Stimulated activated CD4-positive, alpha-beta T cell treated with anti-CD3 and anti-CD28 coated beads, Interleukin-12 subunit alpha, Interleukin-12 subunit beta, amount 100 ng/mL, for 4 hours (primary cell): Measurements from ENCODE around the gene SNAP91.
"Not testable (repeated sequence)": the region's sequence is repeated elsewhere in the genome, so short reads cannot be mapped to it uniquely, and the experiment has no call there.

ENCODE experiments used
- DNase-seq: peaks from one replicate; pipeline ENCODE4 v3.0.0-alpha.2; 2020

Gene SNAP91

DNA sequence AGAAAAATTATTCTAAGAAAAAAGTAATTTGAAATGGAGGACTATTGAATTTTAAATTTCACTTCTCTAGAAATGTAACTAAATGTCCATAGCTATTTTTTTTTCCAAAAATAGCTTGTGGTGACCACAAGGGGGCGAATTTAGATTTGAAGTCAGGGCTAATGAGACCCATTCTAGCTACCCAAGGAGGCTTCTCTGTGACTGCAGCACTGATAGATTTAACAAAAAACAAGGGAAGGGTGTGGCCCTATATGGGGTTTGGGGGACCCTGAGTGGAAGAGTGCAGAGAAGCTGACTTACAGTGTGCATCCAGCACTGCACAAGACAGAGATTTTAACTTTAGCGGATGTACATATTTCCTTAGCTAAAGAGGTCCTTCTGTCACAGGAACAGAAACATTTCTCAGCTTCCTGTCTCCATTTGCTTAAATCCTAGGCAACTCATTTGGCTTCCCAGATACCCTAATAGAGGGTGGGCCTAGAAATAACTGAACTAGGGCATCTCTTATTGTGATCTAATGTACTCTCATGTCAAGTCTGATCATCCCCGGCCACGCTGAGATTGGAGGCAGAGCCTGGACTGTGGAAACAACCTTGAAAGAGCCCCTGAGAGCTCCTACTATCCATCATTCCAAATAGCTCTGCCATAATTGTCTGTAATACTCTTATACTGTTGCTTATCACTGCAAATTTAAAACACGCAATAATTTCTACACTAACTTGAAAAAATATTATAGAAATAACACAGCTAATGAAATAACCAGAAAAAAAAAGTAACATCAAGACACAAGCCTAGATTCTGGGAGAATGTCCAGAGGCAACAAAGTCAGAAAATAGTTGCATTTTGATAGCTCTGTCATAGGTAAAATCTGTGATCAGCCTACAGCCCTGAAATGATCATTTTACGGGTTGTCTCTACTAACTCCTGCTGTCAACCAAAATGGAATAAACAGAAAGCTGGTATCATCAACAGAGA, 93.6 kb downstream of the SNAP91 start:
- no peak for DNase-seq

DNA sequence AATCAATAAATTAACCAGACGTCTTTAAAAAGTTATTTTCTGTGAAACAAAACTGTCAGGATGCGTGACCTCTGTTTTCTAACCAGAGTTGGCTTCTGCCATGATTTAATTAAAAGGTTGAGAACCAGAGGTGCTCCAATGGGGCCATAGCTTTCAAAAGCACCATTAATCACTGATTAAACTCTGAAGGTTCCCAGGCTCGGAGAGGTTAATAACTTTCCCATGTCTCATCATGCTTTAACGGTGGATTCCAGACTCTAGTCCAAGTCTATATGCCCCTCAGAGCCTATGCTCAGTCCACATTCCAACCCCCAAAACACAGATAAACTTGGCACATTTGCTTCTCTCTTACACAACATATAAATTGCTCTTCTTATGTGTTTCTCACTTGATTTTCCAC, 95.5 kb downstream of the SNAP91 start:
- DNase-seq, result no peak

DNA sequence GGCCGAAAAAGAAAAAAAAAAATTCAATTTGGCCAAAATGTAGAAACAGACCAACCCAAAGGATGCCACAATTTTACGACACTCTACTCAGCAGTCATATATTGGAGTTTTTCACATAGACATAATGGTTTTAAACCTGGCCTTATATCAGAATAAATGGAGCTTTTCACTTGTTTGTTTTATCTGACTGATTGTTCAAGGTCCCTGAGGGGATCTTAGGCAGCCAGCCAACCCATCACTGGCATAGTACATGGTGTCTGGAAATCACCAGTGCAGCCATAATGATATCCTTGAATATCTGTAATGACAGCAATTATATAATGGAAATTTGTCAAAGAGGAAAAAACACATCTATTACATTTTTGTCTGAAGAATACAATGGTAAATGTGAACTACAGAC, 99.7 kb downstream of the SNAP91 start:
- DNase-seq, result no peak

DNA sequence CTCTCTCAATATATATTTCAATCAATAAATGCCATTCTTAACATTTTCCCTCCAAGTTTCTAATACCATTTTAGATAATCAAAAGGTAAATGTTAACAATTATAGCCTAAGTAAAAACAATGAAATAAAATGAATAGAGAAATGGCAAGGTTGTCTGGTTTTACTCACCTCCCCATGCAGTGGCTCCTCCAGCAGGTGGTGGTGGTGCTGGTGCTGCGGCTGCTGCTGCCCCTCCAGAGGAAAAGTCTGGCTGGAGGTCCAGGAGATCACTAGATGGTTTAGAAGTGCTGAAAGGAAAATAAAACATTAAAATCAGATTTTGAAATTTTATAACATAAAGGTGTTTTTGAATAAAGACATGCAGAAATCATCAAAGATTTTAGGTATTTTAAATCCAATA, 103.4 kb downstream of the SNAP91 start:
- DNase-seq, result no peak

DNA sequence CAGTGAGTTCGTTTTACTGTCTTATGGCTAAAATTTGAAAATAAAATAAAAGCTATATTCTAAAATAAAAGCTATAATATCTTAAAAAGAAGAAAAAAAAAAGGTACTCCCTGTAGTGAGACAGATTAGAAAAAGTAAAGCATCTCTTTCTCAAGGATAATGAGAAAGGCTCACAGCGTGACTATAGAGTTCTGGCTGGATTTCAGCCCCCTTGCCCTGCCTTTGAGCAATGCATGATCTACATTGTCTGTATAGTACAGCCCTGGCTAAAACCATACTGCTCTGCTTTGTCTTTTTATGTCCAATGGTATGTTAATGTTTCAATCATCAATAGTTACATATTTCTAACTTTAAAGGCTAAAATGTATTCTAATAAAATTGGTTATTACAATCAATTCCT, 105.3 kb downstream of the SNAP91 start:
- DNase-seq, result no peak

DNA sequence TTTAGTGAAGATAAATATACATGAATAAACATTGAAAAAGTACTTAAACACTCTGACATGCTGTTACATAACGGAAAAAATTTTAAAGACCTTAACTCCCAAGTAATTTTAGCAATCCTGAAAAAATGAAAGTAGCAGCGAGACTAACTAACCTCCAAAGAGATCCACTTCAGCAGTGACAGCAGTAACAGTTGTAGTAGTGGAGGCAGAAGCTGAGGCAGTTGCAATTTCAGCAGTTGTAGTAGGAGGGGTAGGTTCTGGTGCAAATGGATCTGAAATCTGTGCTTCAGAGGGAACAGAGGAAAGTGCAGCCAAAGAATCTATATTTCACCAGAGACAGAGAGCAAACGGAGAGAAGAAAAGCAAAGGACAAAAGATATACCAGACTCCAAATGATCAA, 107.8 kb downstream of the SNAP91 start:
- DNase-seq, result no peak

DNA sequence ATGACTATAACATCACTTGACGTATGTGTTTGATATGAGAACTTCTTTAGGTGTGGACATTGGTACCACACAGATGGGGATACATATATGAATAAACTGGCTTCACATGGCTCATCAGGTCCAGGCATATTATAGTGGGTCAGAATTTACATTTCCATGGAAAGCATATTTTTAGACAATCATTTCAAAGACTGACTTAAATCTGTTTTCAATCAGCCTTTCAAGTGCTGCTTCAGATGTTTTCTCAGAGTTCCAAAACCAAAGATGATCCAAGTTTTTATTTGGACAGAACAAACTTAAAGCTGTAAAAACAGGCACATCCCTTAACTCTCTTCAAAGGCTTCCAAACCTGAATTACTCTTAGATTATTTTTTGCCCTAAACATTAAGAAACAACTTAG, 108.4 kb downstream of the SNAP91 start:
- DNase-seq, result no peak

DNA sequence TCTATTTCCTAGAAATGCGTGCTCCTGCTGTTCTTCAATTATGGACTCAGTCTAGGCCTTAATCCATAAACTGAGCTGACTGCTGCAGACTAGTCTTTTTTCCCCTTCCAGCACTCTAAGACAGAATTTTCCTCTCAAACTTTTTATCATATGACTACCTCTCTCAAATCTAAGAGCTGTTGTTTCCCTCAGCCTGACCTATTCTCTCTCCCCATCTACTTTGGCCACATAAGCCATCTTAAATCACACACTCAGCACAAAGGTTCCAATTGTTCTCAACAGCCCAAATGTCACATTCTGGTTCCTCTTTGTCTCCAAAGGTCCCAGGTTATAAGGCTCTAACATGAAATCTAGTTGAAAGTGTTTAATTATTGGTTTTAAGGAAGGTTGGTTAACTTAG, 111.4 kb downstream of the SNAP91 start:
- no peak for DNase-seq

DNA sequence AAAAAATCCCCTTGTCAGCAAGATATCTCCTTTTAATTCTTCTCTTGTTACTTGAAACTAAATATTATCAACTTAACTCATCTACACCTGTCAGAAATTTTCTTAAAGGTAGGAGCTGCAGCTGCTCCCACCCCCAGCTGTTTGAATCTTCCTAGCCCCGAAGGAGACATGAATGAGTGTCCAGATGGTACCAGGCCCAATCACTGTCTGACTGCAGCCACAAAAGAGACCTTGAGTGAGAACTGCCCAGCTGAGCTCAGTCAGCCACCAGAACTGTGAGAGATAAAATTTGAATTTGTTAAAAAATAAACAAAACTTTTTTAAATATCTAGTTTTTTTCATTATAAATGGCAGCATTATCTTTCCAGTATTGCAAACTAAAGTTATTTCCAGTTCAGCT, 111.8 kb downstream of the SNAP91 start:
- DNase-seq, result no peak

DNA sequence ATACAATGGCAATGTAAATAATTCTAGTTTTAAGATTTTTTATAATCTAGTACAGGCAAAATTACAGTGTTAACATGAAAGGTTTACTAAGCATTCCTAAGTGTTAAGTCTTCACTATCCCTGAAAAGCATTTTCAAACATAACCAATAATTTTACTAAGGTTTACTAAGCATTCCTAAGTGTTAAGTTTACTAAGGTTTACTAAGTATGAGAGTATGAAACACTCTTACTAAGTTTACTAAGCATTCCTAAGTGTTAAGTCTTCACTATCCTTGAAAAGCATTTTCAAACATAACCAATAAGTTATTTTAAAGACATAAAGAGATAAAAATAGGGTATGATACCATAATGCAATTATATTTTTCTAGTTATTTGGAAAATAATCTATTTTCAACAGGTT, 114.0 kb downstream of the SNAP91 start:
- DNase-seq, result no peak

DNA sequence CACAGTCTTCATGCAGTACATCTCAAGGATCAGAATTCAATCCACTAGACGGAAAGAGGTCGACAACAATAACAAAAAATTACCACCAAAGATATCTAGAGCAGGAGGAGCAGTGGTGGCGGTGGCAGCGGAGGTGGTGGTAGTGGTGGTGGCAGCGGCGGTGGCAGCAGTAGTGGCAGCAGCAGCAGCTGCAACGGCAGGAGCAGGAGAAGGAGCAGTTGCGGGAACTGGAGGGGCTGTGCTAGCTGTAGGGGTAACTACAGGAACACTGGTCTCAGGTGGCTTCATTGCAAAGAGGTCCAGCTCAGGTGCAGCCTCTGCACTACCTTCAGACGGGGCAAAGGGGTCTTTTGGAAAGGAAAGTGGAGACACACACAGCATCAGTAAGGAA, 115.5 kb downstream of the SNAP91 start:
- DNase-seq, result no peak

DNA sequence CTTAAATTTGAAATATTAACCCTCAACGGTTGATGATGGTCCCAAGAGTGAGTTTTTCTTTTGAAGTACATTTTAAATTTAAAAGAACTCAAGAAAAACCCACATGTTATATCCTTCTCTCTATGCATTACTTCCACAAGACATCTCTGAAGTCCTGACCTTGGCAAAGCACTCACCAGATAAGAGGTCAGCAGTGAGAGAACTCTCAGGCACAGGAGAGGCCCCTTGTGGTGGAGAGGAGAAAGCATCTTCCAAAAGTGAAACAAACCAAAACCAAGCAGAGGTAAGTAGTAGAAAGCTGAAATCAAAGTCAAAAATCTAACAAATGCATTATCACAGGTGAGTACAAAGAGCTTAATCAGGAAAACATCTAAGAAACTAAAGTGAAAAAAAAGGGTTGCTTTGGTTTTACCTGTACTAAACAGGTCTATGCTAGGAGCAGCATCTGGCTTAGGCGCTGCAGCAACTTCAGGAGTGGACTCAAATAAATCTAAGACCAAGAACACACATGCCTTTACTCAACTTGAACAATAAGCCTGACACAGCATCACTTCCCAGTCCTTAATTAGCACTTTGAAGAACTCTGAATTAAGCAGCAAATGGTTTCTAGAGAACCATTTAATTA, 116.0 kb downstream of the SNAP91 start:
- no peak for DNase-seq

DNA sequence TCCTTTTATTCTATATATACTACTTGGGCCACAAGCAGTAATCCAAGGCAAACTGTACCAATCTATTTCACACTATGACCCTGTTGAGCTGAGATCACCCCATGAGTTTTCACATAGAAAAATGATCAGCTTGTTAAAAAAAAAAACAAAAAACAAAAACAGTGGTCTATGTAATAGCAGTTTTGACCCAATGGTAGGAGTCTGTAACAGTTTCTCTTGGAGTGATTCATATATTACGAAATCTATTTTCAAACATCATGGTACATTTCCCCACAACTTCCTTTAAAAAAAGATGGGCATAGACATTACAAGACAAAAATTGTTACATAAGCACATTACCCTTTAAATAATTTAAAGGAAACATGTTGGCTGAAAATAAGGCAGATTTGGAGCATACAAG, 118.5 kb downstream of the SNAP91 start:
- DNase-seq, result no peak

DNA sequence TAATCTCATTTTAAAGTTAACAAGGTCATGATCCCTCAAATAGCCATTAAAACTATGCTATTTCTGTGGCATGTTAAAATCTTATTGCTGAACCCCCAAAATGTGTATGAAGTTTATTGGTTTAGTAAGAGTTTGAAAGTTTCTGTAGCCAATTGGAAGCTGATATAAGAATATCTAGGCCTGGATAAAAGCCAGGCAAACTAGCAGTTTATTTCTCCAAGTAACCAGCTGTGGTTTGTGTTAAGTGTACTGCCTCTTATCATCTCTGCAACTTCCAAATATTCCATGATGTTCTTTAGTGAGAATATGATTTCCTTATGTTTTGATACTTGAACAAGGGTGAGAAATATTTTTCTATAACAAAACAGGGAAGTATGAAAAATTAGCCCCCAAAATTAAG, 119.8 kb downstream of the SNAP91 start:
- DNase-seq, result no peak

DNA sequence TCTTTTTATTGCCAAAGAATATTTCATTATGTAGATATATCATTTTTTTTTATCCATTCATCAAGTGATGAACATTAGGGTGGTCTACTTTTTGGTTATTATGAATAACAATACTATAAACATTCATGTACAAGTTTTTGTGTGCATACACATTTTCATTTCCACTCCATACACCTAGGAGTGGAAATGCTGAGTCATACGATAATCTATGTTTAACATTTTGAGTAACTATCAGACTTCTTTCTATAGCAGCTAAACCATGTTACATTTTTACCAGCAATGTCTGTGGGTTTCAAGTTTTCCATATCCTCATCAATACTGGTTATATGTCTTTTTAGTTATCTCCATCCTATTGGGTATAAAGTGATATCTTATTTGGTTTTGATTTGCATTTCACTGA, 130.8 kb downstream of the SNAP91 start:
- no peak for DNase-seq

DNA sequence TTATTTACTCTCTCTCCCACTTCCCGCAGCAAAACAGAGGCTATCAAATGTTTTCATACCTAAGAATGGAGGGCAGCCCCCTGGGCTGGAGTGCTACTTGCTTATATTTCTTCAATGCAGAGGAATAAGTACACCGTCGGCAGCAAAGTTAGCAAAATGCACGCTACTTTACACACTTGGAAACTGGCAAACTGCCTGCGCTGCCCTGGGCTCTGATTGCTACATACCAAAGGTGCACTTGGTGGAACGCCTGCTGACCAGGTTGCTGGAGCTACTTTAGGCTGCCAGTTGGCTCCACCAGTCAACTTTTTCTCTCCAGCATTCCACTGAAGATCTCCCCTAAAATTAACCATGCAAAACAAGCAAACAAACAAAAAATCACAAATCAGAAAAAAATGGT, 134.1 kb downstream of the SNAP91 start:
- no peak for DNase-seq

DNA sequence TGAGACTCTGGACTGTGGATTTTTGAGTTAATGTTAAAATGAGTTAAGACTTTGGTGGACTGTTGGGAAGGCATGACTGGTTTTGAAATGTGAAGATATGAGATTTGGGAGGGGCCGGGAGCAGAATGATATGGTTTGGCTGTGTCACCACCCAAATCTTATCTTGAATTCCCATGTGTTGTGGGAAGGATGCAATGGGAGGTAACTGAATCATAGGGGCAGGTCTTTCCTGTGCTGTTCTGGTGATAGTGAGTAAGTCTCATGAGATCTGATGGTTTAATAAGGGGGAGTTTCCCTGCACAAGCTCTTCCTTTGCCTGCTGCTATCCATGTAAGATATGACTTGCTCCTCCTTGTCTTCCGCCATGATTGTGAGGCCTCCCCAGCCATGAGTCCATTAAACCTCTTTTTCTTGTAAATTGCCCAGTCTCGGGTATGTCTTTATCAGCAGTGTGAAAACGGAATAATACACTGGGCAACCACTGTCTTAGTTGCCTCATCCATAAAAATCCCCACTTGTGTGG, 137.2 kb downstream of the SNAP91 start:
- not testable (repeated sequence) for DNase-seq

DNA sequence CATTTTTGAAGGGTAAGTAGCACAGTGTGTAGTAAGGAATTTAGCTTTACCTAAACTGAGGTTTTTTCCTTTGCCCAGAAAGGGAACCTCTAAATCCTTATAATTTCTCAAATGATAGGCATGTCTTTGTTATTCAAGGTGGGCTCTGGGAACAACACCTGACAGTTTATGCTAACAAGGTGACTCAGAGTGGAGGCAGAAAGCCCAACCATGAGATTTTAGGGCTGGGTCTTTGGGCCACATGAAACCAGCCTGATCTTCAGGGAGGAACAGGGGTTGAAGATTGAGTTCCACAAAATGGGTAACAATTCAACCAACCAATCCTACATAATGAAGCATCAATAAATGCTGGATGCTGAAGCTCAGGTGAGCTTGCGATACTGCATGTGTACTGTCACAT, 149.9 kb downstream of the SNAP91 start:
- DNase-seq, result no peak

DNA sequence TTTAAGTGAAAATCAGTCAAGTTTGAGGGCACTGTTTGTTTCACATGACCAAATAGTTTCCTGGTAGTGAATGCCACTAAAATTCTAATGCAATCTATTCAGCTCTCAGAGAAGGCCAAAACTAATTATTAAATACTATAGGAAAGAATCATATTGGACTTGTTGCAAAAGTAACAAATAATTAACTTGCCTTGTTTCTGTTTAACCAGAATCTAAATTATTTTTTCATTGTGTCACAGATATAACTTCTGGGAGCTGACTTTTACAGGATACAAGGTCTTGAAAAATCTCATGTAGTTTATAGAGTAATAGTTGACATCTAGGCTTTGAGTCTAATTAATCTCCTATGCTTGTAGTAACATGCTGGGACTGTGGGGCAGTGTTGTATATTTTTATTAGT, 152.0 kb downstream of the SNAP91 start:
- DNase-seq, result no peak

DNA sequence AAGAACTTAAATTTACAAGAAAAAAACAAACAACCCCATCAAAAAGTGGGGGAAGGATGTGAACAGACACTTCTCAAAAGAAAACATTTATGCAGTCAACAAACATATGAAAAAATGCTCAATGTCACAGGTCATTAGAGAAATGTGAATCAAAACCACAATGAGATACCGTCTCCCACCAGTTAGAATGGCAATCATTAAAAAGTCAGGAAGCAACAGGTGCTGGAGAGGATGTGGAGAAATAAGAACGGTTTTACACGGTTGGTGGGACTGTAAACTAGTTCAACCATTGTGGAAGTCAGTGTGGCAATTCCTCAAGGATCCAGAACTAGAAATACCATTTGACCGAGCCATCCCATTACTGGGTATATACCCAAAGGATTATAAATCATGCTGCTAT, 157.2 kb downstream of the SNAP91 start:
- not testable (repeated sequence) for DNase-seq

DNA sequence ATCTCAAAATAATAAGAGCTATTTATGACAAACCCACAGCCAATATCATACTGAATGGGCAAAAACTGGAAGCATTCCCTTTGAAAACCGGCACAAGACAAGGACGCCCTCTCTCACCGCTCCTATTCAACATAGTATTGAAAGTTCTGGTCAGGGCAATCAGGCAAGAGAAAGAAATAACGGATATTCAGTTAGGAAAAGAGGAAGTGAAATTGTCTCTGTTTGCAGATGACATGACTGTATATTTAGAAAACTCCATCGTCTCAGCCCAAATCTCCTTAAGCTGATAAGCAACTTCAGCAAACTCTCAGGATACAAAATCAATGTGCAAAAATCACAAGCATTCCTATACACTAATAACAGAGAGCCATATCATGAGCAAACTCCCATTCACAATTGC, 158.4 kb downstream of the SNAP91 start:
- DNase-seq, result not testable (repeated sequence)

DNA sequence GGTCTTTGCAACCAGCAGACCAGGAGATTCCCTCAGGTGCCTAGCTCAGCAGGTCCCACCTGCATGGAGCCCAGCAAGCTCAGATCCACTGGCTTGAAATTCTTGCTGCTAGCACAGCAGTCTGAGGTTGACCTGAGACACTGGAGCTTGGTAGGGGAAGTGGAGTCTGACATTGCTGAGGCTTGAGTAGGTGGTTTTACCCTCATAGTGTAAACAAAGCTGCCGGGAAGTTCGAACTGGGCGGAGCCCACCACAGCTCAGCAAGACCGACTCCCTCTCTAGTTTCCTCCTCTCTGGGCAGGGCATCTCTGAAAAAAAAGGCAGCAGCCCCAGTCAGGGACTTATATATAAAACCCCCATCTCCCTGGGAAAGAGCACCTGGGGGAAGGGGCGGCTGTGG, 162.3 kb downstream of the SNAP91 start:
- no peak for DNase-seq

DNA sequence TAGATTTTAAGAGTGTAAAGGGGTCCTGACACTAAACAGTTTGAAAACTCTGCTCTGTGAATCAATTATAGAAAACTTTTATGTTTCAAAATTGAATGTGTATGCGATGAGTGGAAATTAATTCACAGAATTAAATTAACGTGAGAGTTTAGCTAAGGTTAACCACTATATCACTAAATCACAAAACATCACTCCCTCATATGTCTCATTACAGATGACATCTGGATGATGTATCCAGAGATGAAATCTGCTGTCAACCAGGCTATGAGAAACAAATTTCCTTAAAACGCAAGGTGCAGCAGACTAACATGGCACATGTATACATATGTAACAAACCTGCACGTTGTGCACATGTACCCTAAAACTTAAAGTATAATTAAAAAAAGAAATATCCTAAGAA, 169.2 kb downstream of the SNAP91 start:
- DNase-seq, result no peak
